OCI-LY1 (cell line): ENCODE results near the gene SLC22A17.

ENCODE experiments used
- H2AFZ ChIP-seq: fragments of 200-600 bp; sonication (generic), shearing (Covaris generic); 2 replicates; pipeline ENCODE4 v1.6.0; 2014; ENCODE audit warnings: antibody characterized with exemption, mild to moderate bottlenecking, low read length
- H3F3A ChIP-seq: fragments of 200-600 bp; sonication (generic), shearing (Covaris generic); 2 replicates; pipeline ENCODE4 v1.6.0; 2014; ENCODE audit warnings: mild to moderate bottlenecking, antibody characterized with exemption, low read length, moderate library complexity; ENCODE audit not compliant: insufficient read depth
- H3K27ac ChIP-seq: fragments of 200-600 bp; sonication (generic); 2 replicates; pipeline ENCODE4 v1.5.1; 2014; ENCODE audit warnings: low read length, mixed run types, mild to moderate bottlenecking, low read depth; ENCODE audit not compliant: poor library complexity, severe bottlenecking
- H3K27me3 ChIP-seq: fragments of 200-600 bp; sonication (generic); 2 replicates; pipeline ENCODE4 v1.6.0; 2014; ENCODE audit warnings: antibody characterized with exemption, mild to moderate bottlenecking, low read length, moderate library complexity; ENCODE audit not compliant: insufficient read depth
- H3K36me3 ChIP-seq: fragments of 200-600 bp; sonication (generic); 2 replicates; pipeline ENCODE4 v1.6.1; 2014; ENCODE audit warnings: mild to moderate bottlenecking, antibody characterized with exemption, low read length, moderate library complexity, mixed read lengths; ENCODE audit not compliant: insufficient read depth
- H3K4me1 ChIP-seq: fragments of 200-600 bp; sonication (generic); 2 replicates; pipeline ENCODE4 v1.5.1; 2014; ENCODE audit warnings: mild to moderate bottlenecking, low read length, moderate library complexity; ENCODE audit not compliant: insufficient read depth, severe bottlenecking
- H3K4me2 ChIP-seq: fragments of 200-600 bp; sonication (generic), shearing (Covaris generic); 2 replicates; pipeline ENCODE4 v1.6.1; 2014; ENCODE audit warnings: low read length
- H3K4me3 ChIP-seq: fragments of 200-600 bp; sonication (generic); 2 replicates; pipeline ENCODE4 v1.5.1; 2014; ENCODE audit warnings: low read length, low read depth, mild to moderate bottlenecking, mixed read lengths; ENCODE audit not compliant: poor library complexity, severe bottlenecking
- H3K79me2 ChIP-seq: fragments of 200-600 bp; shearing (Covaris generic); 2 replicates; pipeline ENCODE4 v1.6.1; 2016; ENCODE audit warnings: mixed run types, low read length, mixed read lengths; ENCODE audit not compliant: insufficient read depth
- H3K9ac ChIP-seq: fragments of 200-600 bp; sonication (generic), shearing (Covaris generic); 2 replicates; pipeline ENCODE4 v1.6.1; 2014; ENCODE audit warnings: mild to moderate bottlenecking, low read length, mixed read lengths
- H3K9me2 ChIP-seq: fragments of 200-600 bp; sonication (generic), shearing (Covaris generic); 2 replicates; pipeline ENCODE4 v1.6.1; 2014; ENCODE audit warnings: low read depth, mild to moderate bottlenecking, low read length, mixed read lengths
- H3K9me3 ChIP-seq: fragments of 200-600 bp; shearing (Covaris generic); 2 replicates; pipeline ENCODE4 v1.6.1; 2014; ENCODE audit warnings: low read length, mixed read lengths
- H4K20me1 ChIP-seq: fragments of 200-600 bp; sonication (generic), shearing (Covaris generic); 2 replicates; pipeline ENCODE4 v1.6.0; 2016; ENCODE audit warnings: mild to moderate bottlenecking, low read length; ENCODE audit not compliant: insufficient read depth
- EZH2 ChIP-seq: fragments of 200-600 bp; sonication (generic), shearing (Covaris generic); IDR thresholded peaks from 2 replicates; pipeline ENCODE4 v1.8.0; 2017; ENCODE audit warnings: borderline replicate concordance, mixed run types, mild to moderate bottlenecking, antibody characterized with exemption, low read length, moderate library complexity, mixed read lengths
- TF ChIP-seq, protein P1 (sequence below): fragments of 200-600 bp; sonication (generic), shearing (Covaris generic); IDR thresholded peaks from 2 replicates; pipeline ENCODE4 v1.5.1; 2017; ENCODE audit warnings: mild to moderate bottlenecking, antibody characterized with exemption, low read length, moderate library complexity, mixed read lengths

The SLC22A17 gene

DNA sequence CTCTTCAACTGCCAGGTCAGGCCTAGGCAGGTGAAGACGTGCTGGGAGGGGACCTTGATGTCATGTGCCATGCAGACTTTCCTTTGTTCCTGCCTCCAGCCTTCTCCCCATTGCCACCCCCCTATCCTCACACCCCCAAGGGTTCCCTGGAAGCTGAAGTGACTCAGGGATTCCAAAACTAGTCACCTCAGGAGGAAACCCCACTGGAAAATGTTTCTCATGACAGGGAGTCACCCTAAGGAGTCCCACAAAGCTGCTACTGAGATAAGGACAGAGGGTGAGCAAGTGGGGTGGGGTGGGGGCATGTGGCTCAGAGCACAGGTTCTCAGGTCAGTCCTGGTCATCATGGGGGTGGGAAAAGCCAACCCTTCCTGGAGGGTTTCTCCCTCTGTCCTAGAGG is 17.5 kb upstream of the SLC22A17 start:
- Histone ChIP-seq H3F3A (no peaks in the 10 kb centered on the region), H3K36me3 (no peaks in the 10 kb centered on the region)

DNA sequence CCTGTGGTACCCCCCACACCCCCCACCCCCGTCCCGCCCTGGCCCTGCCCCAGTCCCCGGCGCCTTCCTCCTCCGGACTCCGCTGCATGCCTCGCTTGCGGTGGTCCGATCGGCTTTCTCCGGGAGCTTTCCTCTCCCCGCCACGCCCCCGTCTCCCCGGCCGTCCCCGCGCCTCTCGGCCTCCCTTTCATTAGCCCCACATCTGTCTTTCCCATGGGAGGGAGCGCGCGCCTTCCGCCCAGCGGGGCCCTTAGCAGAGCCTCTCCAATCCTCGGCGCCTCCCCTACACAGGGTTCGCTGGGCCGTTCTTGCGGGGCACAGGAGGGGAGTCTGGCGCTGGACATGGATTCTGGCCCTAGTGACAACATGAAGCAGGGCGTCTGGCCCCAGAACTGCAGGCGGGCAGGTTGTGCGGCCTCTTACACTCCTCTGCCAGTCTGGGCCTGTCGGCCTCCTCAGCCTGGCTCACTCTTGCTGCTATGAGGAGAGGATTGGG is 13.8 kb upstream of the SLC22A17 start:
- Histone ChIP-seq H3K4me3 (no peak overlapping the region), H3K9me2 (no peaks in the 10 kb centered on the region)

More for the DNA sequence above, 17.5 kb upstream of the SLC22A17 start:
- H3K27ac ChIP-seq: no peak overlapping the region
- no peaks in the 10 kb centered on the region for H3K79me2 ChIP-seq
- TF ChIP-seq, protein P1, sequence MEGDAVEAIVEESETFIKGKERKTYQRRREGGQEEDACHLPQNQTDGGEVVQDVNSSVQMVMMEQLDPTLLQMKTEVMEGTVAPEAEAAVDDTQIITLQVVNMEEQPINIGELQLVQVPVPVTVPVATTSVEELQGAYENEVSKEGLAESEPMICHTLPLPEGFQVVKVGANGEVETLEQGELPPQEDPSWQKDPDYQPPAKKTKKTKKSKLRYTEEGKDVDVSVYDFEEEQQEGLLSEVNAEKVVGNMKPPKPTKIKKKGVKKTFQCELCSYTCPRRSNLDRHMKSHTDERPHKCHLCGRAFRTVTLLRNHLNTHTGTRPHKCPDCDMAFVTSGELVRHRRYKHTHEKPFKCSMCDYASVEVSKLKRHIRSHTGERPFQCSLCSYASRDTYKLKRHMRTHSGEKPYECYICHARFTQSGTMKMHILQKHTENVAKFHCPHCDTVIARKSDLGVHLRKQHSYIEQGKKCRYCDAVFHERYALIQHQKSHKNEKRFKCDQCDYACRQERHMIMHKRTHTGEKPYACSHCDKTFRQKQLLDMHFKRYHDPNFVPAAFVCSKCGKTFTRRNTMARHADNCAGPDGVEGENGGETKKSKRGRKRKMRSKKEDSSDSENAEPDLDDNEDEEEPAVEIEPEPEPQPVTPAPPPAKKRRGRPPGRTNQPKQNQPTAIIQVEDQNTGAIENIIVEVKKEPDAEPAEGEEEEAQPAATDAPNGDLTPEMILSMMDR: no peak
- TF ChIP-seq EZH2: no peak
- no peak overlapping the region for H2AFZ ChIP-seq
- no peaks in the 10 kb centered on the region for H4K20me1 ChIP-seq
- H3K4me2 ChIP-seq: no peak overlapping the region
- no peak overlapping the region for H3K9ac ChIP-seq
- no peaks in the 10 kb centered on the region for H3K27me3 ChIP-seq
- no peak overlapping the region for H3K4me3 ChIP-seq
- no peaks in the 10 kb centered on the region for H3K9me2 ChIP-seq
- no peaks in the 10 kb centered on the region for H3K4me1 ChIP-seq
- H3K9me3 ChIP-seq: no peaks in the 10 kb centered on the region

DNA sequence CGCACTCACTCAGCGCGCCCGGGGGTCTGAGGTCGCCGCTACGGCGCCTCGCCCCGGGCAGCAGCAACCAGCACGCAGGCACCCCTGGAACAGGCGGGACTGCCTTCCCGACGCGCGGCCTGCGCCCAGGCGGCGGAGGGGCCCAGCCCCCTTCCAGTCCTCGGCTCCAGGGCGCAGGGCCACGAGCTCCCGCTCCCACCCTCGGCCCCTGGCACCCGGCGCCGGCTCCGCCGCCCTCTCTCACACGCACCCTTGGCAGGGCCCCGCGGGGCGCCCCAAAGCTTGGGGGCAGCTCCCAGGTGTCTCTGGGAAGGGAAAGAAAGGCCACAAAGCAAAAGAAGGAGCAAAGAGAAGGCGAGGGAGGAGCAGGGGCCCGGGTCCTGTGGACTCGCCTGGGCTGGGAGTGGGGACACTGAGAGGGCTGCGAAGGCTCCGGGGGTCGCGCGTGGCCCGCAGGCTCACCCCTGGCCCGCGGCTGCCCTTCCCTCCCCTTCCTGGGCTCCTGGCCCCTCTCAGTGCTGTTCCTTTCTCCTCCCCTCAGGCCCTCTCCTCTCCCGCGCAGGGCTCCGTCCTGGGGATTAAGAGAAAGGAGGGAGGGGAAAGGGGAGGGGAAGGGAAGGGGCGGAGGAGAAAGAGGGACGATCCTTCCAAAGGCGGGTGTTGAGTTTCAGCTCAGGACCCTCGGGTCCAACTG is 13.2 kb upstream of the SLC22A17 start:
- no peaks in the 10 kb centered on the region; the same call in 1 of the 2 replicates for H3K27me3 ChIP-seq
- H3K4me1 ChIP-seq: no peaks in the 10 kb centered on the region
- H3K36me3 ChIP-seq: no peaks in the 10 kb centered on the region
- H3K79me2 ChIP-seq: no peaks in the 10 kb centered on the region
- no peak for TF ChIP-seq EZH2
- TF ChIP-seq, protein P1: no peak
- H3K4me3 ChIP-seq: no peak overlapping the region
- H2AFZ ChIP-seq: no peak overlapping the region
- no peak overlapping the region for H3K27ac ChIP-seq
- no peaks in the 10 kb centered on the region for H3K9me3 ChIP-seq
- H3K4me2 ChIP-seq: no peak overlapping the region
- H3F3A ChIP-seq: no peaks in the 10 kb centered on the region
- H4K20me1 ChIP-seq: no peaks in the 10 kb centered on the region
- no peak overlapping the region for H3K9ac ChIP-seq
- H3K9me2 ChIP-seq: no peaks in the 10 kb centered on the region

More for the DNA sequence above, 13.8 kb upstream of the SLC22A17 start:
- Histone ChIP-seq H2AFZ (no peak overlapping the region), H3K4me1 (no peaks in the 10 kb centered on the region), H4K20me1 (no peaks in the 10 kb centered on the region), H3K27ac (no peak overlapping the region), H3F3A (no peaks in the 10 kb centered on the region), H3K79me2 (no peaks in the 10 kb centered on the region), H3K9me3 (no peaks in the 10 kb centered on the region), H3K4me2 (no peak overlapping the region), H3K36me3 (no peaks in the 10 kb centered on the region), H3K9ac (no peak overlapping the region), H3K27me3 (no peaks in the 10 kb centered on the region; the same call in 1 of the 2 replicates)
- no peak for TF ChIP-seq EZH2
- TF ChIP-seq, protein P1: no peak
